NB4 (cell line): ENCODE results near the gene AIRE.

ENCODE experiments used
- CTCF ChIP-seq: IDR thresholded peaks from one replicate; pipeline ENCODE4 v1.5.1; 2012; ENCODE audit warnings: low read depth, low read length
- MYC ChIP-seq: IDR thresholded peaks from 2 replicates; pipeline ENCODE4 v1.6.1; 2011; ENCODE audit warnings: low read depth, low read length
- POLR2A ChIP-seq: IDR thresholded peaks from 2 replicates; pipeline ENCODE4 v1.6.1; 2011; ENCODE audit warnings: mild to moderate bottlenecking; ENCODE audit not compliant: insufficient read length; ENCODE audit errors: extremely low read depth

- TF ChIP-seq POLR2A = no peak
- TF ChIP-seq CTCF = no peak
- no peak for TF ChIP-seq MYC
Measured at GRCh38 chr21:44329971-44330681, 44.5 kb downstream of the AIRE start.
